Measurements from ENCODE around the gene ZMYM5. TPM values are rescaled to one million over a fixed set of nuclear protein-coding genes. Genes with fewer than 3 reads are reported as not detected.

ZMYM5 gene
- total and polyA plus RNA-seq, 9 of the 15 experiments (the other 6 are each of a cell fraction or from before 2014, with no cell fraction given) = 5.4 to 11.9 (median 7.8) TPM

DNA sequence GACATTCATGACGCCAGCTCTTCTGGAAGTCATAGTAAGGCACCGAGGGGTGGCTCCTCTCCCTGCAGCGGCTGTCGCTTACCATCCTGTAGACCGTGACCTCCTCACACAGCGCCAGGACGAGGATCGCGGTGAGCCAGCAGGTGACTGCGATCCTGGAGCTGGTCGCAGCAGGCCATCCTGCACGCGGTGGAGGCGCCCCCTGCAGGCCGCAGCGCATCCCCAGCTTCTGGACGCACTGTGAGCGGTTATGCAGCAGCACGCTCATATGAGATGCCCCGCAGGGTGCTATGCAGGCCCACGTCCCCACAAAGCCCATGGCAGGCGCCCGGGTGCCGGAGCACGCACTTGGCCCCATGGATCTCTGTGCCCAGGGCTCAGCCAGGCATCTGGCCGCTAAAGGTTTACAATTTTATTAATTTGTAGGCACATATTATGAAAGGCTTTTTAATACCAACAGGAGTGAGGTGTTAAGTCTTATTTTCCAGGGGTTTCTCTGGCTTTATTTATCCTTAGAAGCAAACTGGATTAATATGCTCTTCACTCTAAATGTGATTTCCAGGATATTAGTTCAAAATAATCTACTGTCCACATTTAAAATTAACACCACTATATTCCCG is 45.1 kb downstream of the ZMYM5 start (continued):
- TF ChIP-seq MBD2 (IDR thresholded peaks at IDR 0.05; ENCODE audit: borderline replicate concordance, low read depth) (no peak), KLF13 (tag; IDR thresholded peaks at IDR 0.05; ENCODE audit: borderline replicate concordance, low read depth) (no peak), BCL6 (CRISPR knock-in tag; IDR thresholded peaks at IDR 0.05) (no peak), CTBP1 (IDR thresholded peaks at IDR 0.05; ENCODE audit: borderline replicate concordance) (no peak), ZNF785 (CRISPR knock-in tag; IDR thresholded peaks at IDR 0.05) (no peak), RAD21 (CRISPR knock-in tag; conservative IDR thresholded peaks at IDR 0.05 in 1 of 2, IDR thresholded peaks at IDR 0.05 in 1 of 2) (peak in 1 of 2 experiments; percentile 39; a peak in 2 of 4 replicates), SMC3 (conservative IDR thresholded peaks at IDR 0.05; ENCODE audit: insufficient read depth, low read depth, low read length) (0 out of 2 replicates have a peak, but pooled peaks have one; percentile 18)
- TF ChIP-seq, protein P1, sequence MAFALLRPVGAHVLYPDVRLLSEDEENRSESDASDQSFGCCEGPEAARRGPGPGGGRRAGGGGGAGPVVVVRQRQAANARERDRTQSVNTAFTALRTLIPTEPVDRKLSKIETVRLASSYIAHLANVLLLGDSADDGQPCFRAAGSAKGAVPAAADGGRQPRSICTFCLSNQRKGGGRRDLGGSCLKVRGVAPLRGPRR (CRISPR knock-in tag; IDR thresholded peaks at IDR 0.05) = no peak
- TF ChIP-seq, protein P2, sequence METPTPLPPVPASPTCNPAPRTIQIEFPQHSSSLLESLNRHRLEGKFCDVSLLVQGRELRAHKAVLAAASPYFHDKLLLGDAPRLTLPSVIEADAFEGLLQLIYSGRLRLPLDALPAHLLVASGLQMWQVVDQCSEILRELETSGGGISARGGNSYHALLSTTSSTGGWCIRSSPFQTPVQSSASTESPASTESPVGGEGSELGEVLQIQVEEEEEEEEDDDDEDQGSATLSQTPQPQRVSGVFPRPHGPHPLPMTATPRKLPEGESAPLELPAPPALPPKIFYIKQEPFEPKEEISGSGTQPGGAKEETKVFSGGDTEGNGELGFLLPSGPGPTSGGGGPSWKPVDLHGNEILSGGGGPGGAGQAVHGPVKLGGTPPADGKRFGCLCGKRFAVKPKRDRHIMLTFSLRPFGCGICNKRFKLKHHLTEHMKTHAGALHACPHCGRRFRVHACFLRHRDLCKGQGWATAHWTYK (CRISPR knock-in tag; IDR thresholded peaks at IDR 0.05) = no peak
- TF ChIP-seq, protein P3, sequence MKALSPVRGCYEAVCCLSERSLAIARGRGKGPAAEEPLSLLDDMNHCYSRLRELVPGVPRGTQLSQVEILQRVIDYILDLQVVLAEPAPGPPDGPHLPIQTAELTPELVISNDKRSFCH (CRISPR knock-in tag; IDR thresholded peaks at IDR 0.05) = no peak
- TF ChIP-seq, protein P3 (tag; IDR thresholded peaks at IDR 0.05) = no peak
